Dedifferentiated amniotic fluid mesenchymal stem cell (primary cell): ENCODE results near the gene PRDM16.
"Not testable (repeated sequence)": the region's sequence is repeated elsewhere in the genome, so short reads cannot be mapped to it uniquely, and the experiment has no call there.

Experiments
- DNase-seq: peaks from one replicate; pipeline ENCODE4 v3.0.0-alpha.2; 2016; ENCODE audit errors: extremely low spot score

Gene PRDM16

GRCh38 chr1:3226701-3227350 is 157.8 kb downstream of the PRDM16 start:
- no peak for DNase-seq

- DNase-seq = no peak
Measured at GRCh38 chr1:3227351-3227704, 158.3 kb downstream of the PRDM16 start.

GRCh38 chr1:3227893-3228292 is 158.9 kb downstream of the PRDM16 start:
- DNase-seq = no peak

- no peak for DNase-seq
Measured at GRCh38 chr1:3229081-3229725, 160.2 kb downstream of the PRDM16 start.

- DNase-seq = no peak
Measured at GRCh38 chr1:3230553-3230952, 161.6 kb downstream of the PRDM16 start.

GRCh38 chr1:3231245-3231644 is 162.2 kb downstream of the PRDM16 start:
- no peak for DNase-seq

- DNase-seq = no peak
Measured at GRCh38 chr1:3231826-3232225, 162.8 kb downstream of the PRDM16 start.

GRCh38 chr1:3233031-3233430 is 164.0 kb downstream of the PRDM16 start:
- DNase-seq = no peak

GRCh38 chr1:3233551-3233950 is 164.5 kb downstream of the PRDM16 start:
- no peak for DNase-seq

- DNase-seq = no peak
Measured at GRCh38 chr1:3234281-3234680, 165.3 kb downstream of the PRDM16 start.

GRCh38 chr1:3234956-3235355 is 166.0 kb downstream of the PRDM16 start:
- no peak for DNase-seq

- DNase-seq = no peak
Measured at GRCh38 chr1:3235496-3235895, 166.5 kb downstream of the PRDM16 start.

GRCh38 chr1:3236361-3236760 is 167.4 kb downstream of the PRDM16 start:
- DNase-seq = no peak

GRCh38 chr1:3236955-3237354 is 168.0 kb downstream of the PRDM16 start:
- DNase-seq = no peak

- DNase-seq = no peak
Measured at GRCh38 chr1:3237570-3237969, 168.6 kb downstream of the PRDM16 start.

GRCh38 chr1:3237994-3238702 is 169.1 kb downstream of the PRDM16 start:
- no peak for DNase-seq

- DNase-seq = no peak
Measured at GRCh38 chr1:3238703-3239278, 169.8 kb downstream of the PRDM16 start.

- DNase-seq = not testable (repeated sequence)
Measured at GRCh38 chr1:3239991-3240390, 171.0 kb downstream of the PRDM16 start.

- DNase-seq = no peak
Measured at GRCh38 chr1:3240524-3241235, 171.7 kb downstream of the PRDM16 start.

GRCh38 chr1:3241236-3241550 is 172.2 kb downstream of the PRDM16 start:
- DNase-seq = no peak

- DNase-seq = no peak
Measured at GRCh38 chr1:3241673-3242407, 172.8 kb downstream of the PRDM16 start.
